Stimulated activated CD4-positive, alpha-beta T cell treated with anti-CD3 and anti-CD28 coated beads, Interleukin-2, amount 100 ng/mL, for 4 hours (primary cell): Measurements from ENCODE around the gene KCNJ18.
"Not testable (repeated sequence)": the region's sequence is repeated elsewhere in the genome, so short reads cannot be mapped to it uniquely, and the experiment has no call there.

Experiments used
- DNase-seq: peaks from one replicate; pipeline ENCODE4 v3.0.0-alpha.2; 2020; ENCODE audit warnings: low read depth

Gene KCNJ18

GRCh38 chr17:21703891-21704872 is 11.9 kb downstream of the KCNJ18 start:
- DNase-seq: not testable (repeated sequence)

GRCh38 chr17:21705021-21705601 is 12.8 kb downstream of the KCNJ18 start:
- DNase-seq: no peak

- not testable (repeated sequence) for DNase-seq
Measured at GRCh38 chr17:21705746-21706145, 13.4 kb downstream of the KCNJ18 start.

- not testable (repeated sequence) for DNase-seq
Measured at GRCh38 chr17:21706546-21706945, 14.2 kb downstream of the KCNJ18 start.

GRCh38 chr17:21707131-21707530 is 14.8 kb downstream of the KCNJ18 start:
- DNase-seq: not testable (repeated sequence)

GRCh38 chr17:21707711-21708611 is 15.6 kb downstream of the KCNJ18 start:
- DNase-seq: not testable (repeated sequence)

GRCh38 chr17:21708612-21709535 is 16.6 kb downstream of the KCNJ18 start:
- not testable (repeated sequence) for DNase-seq

GRCh38 chr17:21709994-21710393 is 17.7 kb downstream of the KCNJ18 start:
- not testable (repeated sequence) for DNase-seq

GRCh38 chr17:21710486-21710885 is 18.2 kb downstream of the KCNJ18 start:
- DNase-seq: not testable (repeated sequence)

GRCh38 chr17:21711182-21711581 is 18.9 kb downstream of the KCNJ18 start:
- DNase-seq: no peak

GRCh38 chr17:21713020-21713419 is 20.7 kb downstream of the KCNJ18 start:
- DNase-seq: not testable (repeated sequence)

- DNase-seq: not testable (repeated sequence)
Measured at GRCh38 chr17:21713631-21714030, 21.3 kb downstream of the KCNJ18 start.

GRCh38 chr17:21714676-21715075 is 22.4 kb downstream of the KCNJ18 start:
- not testable (repeated sequence) for DNase-seq

- not testable (repeated sequence) for DNase-seq
Measured at GRCh38 chr17:21715877-21716276, 23.6 kb downstream of the KCNJ18 start.

- DNase-seq: not testable (repeated sequence)
Measured at GRCh38 chr17:21718971-21719370, 26.6 kb downstream of the KCNJ18 start.

- DNase-seq: not testable (repeated sequence)
Measured at GRCh38 chr17:21719511-21720226, 27.3 kb downstream of the KCNJ18 start.

GRCh38 chr17:21720566-21720965 is 28.2 kb downstream of the KCNJ18 start:
- DNase-seq: not testable (repeated sequence)

GRCh38 chr17:21722268-21722667 is 29.9 kb downstream of the KCNJ18 start:
- DNase-seq: not testable (repeated sequence)

GRCh38 chr17:21724216-21725006 is 32.1 kb downstream of the KCNJ18 start:
- DNase-seq: not testable (repeated sequence)
